Regular cardiac myocyte (primary cell): ENCODE results near the gene ENO2. TPM values are rescaled to one million over a fixed set of nuclear protein-coding genes. Genes with fewer than 3 reads are reported as not detected.

Source experiments
- total RNA-seq: library from RNA; depleted of rRNA; stranded (reverse); fragments of >200 nt; gene quantifications from 2 replicates; pipeline ENCODE4 v1.2.3, GENCODE V29; 2014

The ENO2 gene
- 40.8 and 66.8 TPM in 2 replicates for total RNA-seq

DNA sequence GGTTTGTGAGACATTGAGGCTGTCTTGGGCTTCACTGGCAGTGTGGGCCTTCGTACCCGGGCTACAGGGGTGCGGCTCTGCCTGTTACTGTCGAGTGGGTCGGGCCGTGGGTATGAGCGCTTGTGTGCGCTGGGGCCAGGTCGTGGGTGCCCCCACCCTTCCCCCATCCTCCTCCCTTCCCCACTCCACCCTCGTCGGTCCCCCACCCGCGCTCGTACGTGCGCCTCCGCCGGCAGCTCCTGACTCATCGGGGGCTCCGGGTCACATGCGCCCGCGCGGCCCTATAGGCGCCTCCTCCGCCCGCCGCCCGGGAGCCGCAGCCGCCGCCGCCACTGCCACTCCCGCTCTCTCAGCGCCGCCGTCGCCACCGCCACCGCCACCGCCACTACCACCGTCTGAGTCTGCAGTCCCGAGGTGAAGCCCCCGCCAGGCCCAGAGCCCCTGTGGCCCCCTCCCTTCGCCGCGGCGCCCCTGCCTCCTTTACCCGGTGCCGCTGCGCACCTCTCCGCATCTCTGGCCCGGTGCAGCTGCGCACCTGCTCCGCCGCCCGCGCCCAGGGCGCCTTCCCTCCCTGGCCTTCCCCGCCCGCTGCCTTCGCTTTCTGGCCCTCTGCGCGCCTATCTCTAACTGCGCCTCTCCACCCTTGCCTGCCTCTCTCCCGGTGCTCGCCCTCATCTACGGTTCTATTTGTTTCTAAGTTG is at the start of gene ENO2:
TSS of gene ENO2 (plus strand) at position 335 of the 701 bp plus-strand sequence. CDS start 1,253 bp downstream, outside the sequence.

GRCh38 chr12:6867413-6868210 is 46.8 kb upstream of the ENO2 start, which contains the start of gene TPI1:
TSS of gene TPI1 (plus strand) at chr12:6867531. CDS start at chr12:6867567, 36 bp downstream.

GRCh38 chr12:6873094-6874014 is 41.0 kb upstream of the ENO2 start, which contains the start of gene SPSB2:
TSS of gene SPSB2 (minus strand) at chr12:6873303. CDS start at chr12:6872901, 402 bp downstream.

GRCh38 chr12:6904280-6905276 is 9.8 kb upstream of the ENO2 start, which contains the start of gene LRRC23:
TSS of gene LRRC23 (plus strand) at chr12:6904822. CDS start at chr12:6905634, 812 bp downstream.

DNA sequence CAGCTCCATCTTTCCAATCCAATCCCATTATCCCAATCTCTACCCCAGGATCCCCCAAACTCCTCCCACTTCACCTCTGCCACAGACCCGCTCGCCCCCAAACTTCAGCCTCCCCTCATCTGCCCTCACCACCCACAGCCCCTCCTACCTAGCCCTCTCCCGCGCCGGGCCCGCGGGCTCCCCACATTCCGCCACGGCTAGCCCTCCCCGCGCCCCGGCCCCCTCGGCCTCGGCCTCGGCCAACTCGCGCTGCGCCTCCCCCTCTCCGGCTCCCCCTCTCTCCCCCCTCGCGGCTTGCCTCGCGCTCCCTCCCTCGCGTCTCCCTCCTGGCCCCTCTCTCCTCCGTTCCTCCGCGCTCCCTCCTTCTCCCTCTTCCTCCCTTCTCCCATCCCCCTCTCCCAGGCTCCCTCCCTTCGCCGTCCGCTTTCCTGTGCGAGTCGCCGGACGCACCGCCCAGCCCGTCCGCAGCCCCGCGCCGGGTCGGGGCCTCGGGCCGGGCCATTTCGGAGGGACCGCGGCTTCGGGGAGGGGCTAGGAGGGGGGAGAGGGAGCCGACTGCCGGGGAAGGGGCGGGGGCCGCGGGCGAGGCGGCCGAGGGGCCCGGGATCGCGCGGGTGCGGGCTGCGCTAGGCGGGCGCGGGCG is 13.1 kb downstream of the ENO2 start, which contains the start of gene ATN1:
TSS of gene ATN1 (plus strand) at position 581 of the 643 bp plus-strand sequence. CDS start 6,043 bp downstream, outside the sequence.

DNA sequence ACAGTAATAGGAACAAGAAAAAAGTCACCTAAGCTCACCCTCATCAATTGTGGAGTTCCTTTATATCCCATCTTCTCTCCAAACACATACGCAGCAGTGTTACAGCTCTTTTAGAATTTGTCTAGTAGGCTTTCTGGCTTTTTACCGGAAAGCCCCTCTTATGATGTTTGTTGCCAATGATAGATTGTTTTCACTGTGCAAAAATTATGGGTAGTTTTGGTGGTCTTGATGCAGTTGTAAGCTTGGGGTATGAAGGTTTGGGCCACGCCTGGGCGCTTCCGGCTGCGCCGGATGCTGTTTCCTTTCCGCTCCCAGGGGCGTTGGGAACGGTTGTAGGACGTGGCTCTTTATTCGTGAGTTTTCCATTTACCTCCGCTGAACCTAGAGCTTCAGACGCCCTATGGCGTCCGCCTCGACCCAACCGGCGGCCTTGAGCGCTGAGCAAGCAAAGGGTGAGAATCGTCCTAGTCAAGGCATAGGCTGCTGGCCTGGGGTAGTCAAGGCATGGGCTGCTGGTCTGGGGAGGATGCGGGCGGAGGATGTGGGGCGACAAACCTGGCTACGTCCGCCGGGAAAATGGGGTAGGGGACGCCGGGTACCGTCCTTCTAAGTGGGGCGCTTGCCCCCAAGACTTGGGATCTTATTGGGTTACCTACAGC is 29.5 kb downstream of the ENO2 start, which contains the start of the genes C12orf57 and RNU7-1:
TSS of gene C12orf57 (plus strand) at position 301 of the 659 bp plus-strand sequence. CDS start at position 401, 100 bp downstream.
TSS of gene RNU7-1 (plus strand) at position 95 of the 659 bp plus-strand sequence.

DNA sequence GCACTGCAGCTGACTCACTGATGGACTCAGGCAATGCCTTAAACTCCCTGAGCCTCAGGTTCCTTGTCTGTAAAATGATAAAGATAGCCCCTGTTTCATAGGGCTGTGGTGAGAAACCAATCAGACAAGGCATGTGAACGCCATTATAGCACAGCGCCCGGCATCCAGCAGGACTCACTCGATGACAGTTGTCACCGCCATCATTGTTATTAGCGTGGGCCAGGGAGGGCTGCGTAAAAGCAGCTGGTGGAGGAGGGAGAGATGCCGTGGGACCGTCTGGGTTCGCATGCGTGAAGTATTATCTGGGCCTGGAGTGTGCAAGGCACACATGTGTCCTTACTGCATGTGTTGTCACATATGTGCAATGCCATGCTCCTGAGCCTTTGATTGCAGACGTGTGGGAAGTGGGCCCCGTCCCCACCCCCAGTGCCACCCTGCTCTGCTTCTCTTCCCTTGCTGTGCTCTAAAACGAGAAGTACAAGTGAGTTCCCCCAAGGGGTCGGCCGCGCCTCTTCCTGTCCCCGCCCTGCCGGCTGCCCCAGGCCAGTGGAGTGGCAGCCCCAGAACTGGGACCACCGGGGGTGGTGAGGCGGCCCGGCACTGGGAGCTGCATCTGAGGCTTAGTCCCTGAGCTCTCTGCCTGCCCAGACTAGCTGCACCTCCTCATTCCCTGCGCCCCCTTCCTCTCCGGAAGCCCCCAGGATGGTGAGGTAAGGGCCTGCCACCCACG is 36.6 kb downstream of the ENO2 start, which contains the start of gene PTPN6:
TSS of gene PTPN6 (plus strand) at position 546 of the 730 bp plus-strand sequence. CDS start at position 703, 157 bp downstream.

Other genes starting within 250 kb of the ENO2 start
- gene ZNF384, start 225.2 kb upstream of the ENO2 start, total RNA-seq: 9.0 and 11.3 TPM in 2 replicates
- under 0.01 TPM in 2 replicates for gene PIANP, start 213.8 kb upstream of the ENO2 start, total RNA-seq
- gene COPS7A, start 190.5 kb upstream of the ENO2 start, total RNA-seq: 87.9 and 100 TPM in 2 replicates
- 147 and 175 TPM in 2 replicates for gene MLF2, start 161.4 kb upstream of the ENO2 start, total RNA-seq
- 17.2 and 38.0 TPM in 2 replicates for gene PTMS, start 148.2 kb upstream of the ENO2 start, total RNA-seq
- not detected in 2 replicates for gene LAG3, start 142.1 kb upstream of the ENO2 start, total RNA-seq
- gene CD4, start 125.1 kb upstream of the ENO2 start, total RNA-seq: 0.28 and 0.58 TPM in 2 replicates
- gene GPR162, start 92.8 kb upstream of the ENO2 start, total RNA-seq: 0.96 and 2.5 TPM in 2 replicates
- gene P3H3, start 86.2 kb upstream of the ENO2 start, total RNA-seq: 79.6 and 124 TPM in 2 replicates
- 1.4 and 2.5 TPM in 2 replicates for gene GNB3, start 73.7 kb upstream of the ENO2 start, total RNA-seq
- 5.6 and 29.7 TPM in 2 replicates for gene CDCA3, start 63.3 kb upstream of the ENO2 start, total RNA-seq
- 77.8 and 123 TPM in 2 replicates for gene USP5, start 62.4 kb upstream of the ENO2 start, total RNA-seq
- gene TPI1, start 47.0 kb upstream of the ENO2 start, total RNA-seq: 1,644 and 1,719 TPM in 2 replicates
- gene SPSB2, start 41.3 kb upstream of the ENO2 start, total RNA-seq: 3.6 and 4.2 TPM in 2 replicates
- gene LRRC23, start 9.8 kb upstream of the ENO2 start, total RNA-seq: 8.6 and 18.0 TPM in 2 replicates
- gene ATN1, start 13.4 kb downstream of the ENO2 start, total RNA-seq: 4.4 and 9.0 TPM in 2 replicates
- not detected in 2 replicates for gene RNU7-1, start 29.2 kb downstream of the ENO2 start, total RNA-seq
- gene C12orf57, start 29.4 kb downstream of the ENO2 start, total RNA-seq: 75.3 and 141 TPM in 2 replicates
- under 0.01 TPM in 1 of 2 replicates, not detected in the other for gene PTPN6, start 36.8 kb downstream of the ENO2 start, total RNA-seq
- 149 and 175 TPM in 2 replicates for gene PHB2, start 56.1 kb downstream of the ENO2 start, total RNA-seq
- gene EMG1, start 56.3 kb downstream of the ENO2 start, total RNA-seq: 49.3 and 94.9 TPM in 2 replicates
- gene LPCAT3, start 103.9 kb downstream of the ENO2 start, total RNA-seq: 5.9 and 9.2 TPM in 2 replicates
- gene C1S, start 146.1 kb downstream of the ENO2 start, total RNA-seq: 24.7 and 213 TPM in 2 replicates
- gene C1R, start 177.9 kb downstream of the ENO2 start, total RNA-seq: 11.7 and 106 TPM in 2 replicates
- 7.1 and 37.2 TPM in 2 replicates for gene C1RL, start 194.6 kb downstream of the ENO2 start, total RNA-seq
- gene RBP5, start 214.3 kb downstream of the ENO2 start, total RNA-seq: 0.19 TPM in 1 of 2 replicates, not detected in the other
- gene CLSTN3, start 215.8 kb downstream of the ENO2 start, total RNA-seq: 6.7 and 8.2 TPM in 2 replicates